H9 (cell line): ENCODE measurements around the gene TCF4. TPM values are rescaled to one million over a fixed set of nuclear protein-coding genes. Genes with fewer than 3 reads are reported as not detected.

ENCODE experiments used
- DNase-seq: peaks from one replicate; pipeline ENCODE4 v3.0.0-alpha.2; 2017
- H2AFZ ChIP-seq: one replicate; pipeline ENCODE4 v1.6.1; 2013; ENCODE audit warnings: mild to moderate bottlenecking, low read length, control low read depth, moderate library complexity
- H2AK5ac ChIP-seq: 2 replicates; pipeline ENCODE4 v1.6.1; 2013; ENCODE audit warnings: low read length, control low read depth, mixed read lengths; ENCODE audit not compliant: insufficient read length
- H2BK120ac ChIP-seq: one replicate; pipeline ENCODE4 v1.6.1; 2013; ENCODE audit warnings: low read depth, mild to moderate bottlenecking, low read length, control low read depth, inconsistent platforms; ENCODE audit not compliant: poor library complexity, severe bottlenecking
- H2BK12ac ChIP-seq: 2 replicates; pipeline ENCODE4 v1.6.1; 2013; ENCODE audit warnings: low read length, control low read depth, mixed read lengths, low read depth; ENCODE audit not compliant: insufficient read length
- H2BK15ac ChIP-seq: 2 replicates; pipeline ENCODE4 v1.6.1; 2013; ENCODE audit warnings: low read depth, low read length, control low read depth
- H2BK20ac ChIP-seq: one replicate; pipeline ENCODE4 v1.6.1; 2013; ENCODE audit warnings: low read depth, mild to moderate bottlenecking, low read length, control low read depth, inconsistent platforms; ENCODE audit not compliant: poor library complexity, severe bottlenecking
- H2BK5ac ChIP-seq: 2 replicates; pipeline ENCODE4 v1.6.1; 2013; ENCODE audit warnings: low read length, control low read depth, mixed read lengths; ENCODE audit not compliant: insufficient read length
- H3K14ac ChIP-seq: 2 replicates; pipeline ENCODE4 v1.6.1; 2013; ENCODE audit warnings: low read length, control low read depth; ENCODE audit not compliant: insufficient read depth
- H3K18ac ChIP-seq: 2 replicates; pipeline ENCODE4 v1.6.1; 2013; ENCODE audit warnings: low read depth, mild to moderate bottlenecking, mixed read lengths, low read length, control low read depth; ENCODE audit not compliant: insufficient read length
- H3K23ac ChIP-seq: 2 replicates; pipeline ENCODE4 v1.6.1; 2013; ENCODE audit warnings: low read length, control low read depth, mixed read lengths, low read depth; ENCODE audit not compliant: insufficient read length
- H3K23me2 ChIP-seq: 2 replicates; pipeline ENCODE4 v1.6.1; 2013; ENCODE audit warnings: low read depth, mild to moderate bottlenecking, mixed read lengths, low read length, control low read depth; ENCODE audit not compliant: insufficient read length, poor library complexity, severe bottlenecking
- H3K27ac ChIP-seq: 2 replicates; pipeline ENCODE4 v1.5.1; 2013; ENCODE audit warnings: low read length, control low read depth, mixed read lengths, low read depth; ENCODE audit not compliant: insufficient read length
- H3K27me3 ChIP-seq: 2 replicates; pipeline ENCODE4 v1.6.1; 2013; ENCODE audit warnings: low read length, control low read depth, inconsistent platforms; ENCODE audit not compliant: insufficient read depth
- H3K4ac ChIP-seq: 2 replicates; pipeline ENCODE4 v1.6.1; 2013; ENCODE audit warnings: low read depth, mild to moderate bottlenecking, control low read depth, inconsistent platforms, low read length, moderate library complexity
- H3K4me1 ChIP-seq: 2 replicates; pipeline ENCODE4 v1.6.1; 2013; ENCODE audit warnings: low read length, control low read depth, inconsistent platforms; ENCODE audit not compliant: insufficient read depth
- H3K4me2 ChIP-seq: 2 replicates; pipeline ENCODE4 v1.6.1; 2013; ENCODE audit warnings: low read length, control low read depth, mixed read lengths; ENCODE audit not compliant: insufficient read length, insufficient read depth
- H3K56ac ChIP-seq: 2 replicates; pipeline ENCODE4 v1.6.1; 2013; ENCODE audit warnings: low read depth, mild to moderate bottlenecking, mixed read lengths, low read length, control low read depth; ENCODE audit not compliant: insufficient read length
- H3K79me1 ChIP-seq: 2 replicates; pipeline ENCODE4 v1.6.1; 2013; ENCODE audit warnings: low read depth, mild to moderate bottlenecking, moderate library complexity, low read length, control low read depth, inconsistent platforms; ENCODE audit not compliant: insufficient read depth, poor library complexity, severe bottlenecking
- H3K79me2 ChIP-seq: 2 replicates; pipeline ENCODE4 v1.6.1; 2013; ENCODE audit warnings: low read length, control low read depth, inconsistent platforms; ENCODE audit not compliant: insufficient read depth
- H3K9ac ChIP-seq: 2 replicates; pipeline ENCODE4 v1.6.1; 2013; ENCODE audit warnings: low read length, control low read depth, mixed read lengths; ENCODE audit not compliant: insufficient read length; ENCODE audit errors: extremely low read depth
- H3K9me3 ChIP-seq: one replicate; pipeline ENCODE4 v1.6.1; 2013; ENCODE audit warnings: low read depth, low read length, inconsistent platforms; ENCODE audit not compliant: control insufficient read depth
- H3T11ph ChIP-seq: one replicate; pipeline ENCODE4 v1.6.1; 2013; ENCODE audit warnings: mild to moderate bottlenecking, low read length, control low read depth, inconsistent platforms
- H4K20me1 ChIP-seq: one replicate; pipeline ENCODE4 v1.6.1; 2013; ENCODE audit not compliant: control insufficient read depth, insufficient read length, insufficient read depth
- H4K5ac ChIP-seq: 2 replicates; pipeline ENCODE4 v1.6.1; 2013; ENCODE audit warnings: low read depth, mild to moderate bottlenecking, mixed read lengths, low read length, control low read depth; ENCODE audit not compliant: insufficient read length
- H4K8ac ChIP-seq: replicated peaks from 2 replicates; pipeline ENCODE4 v1.6.1; 2013; ENCODE audit warnings: low read length, control low read depth, mixed read lengths, low read depth; ENCODE audit not compliant: insufficient read length
- H4K91ac ChIP-seq: 2 replicates; pipeline ENCODE4 v1.6.1; 2013; ENCODE audit warnings: low read depth, mild to moderate bottlenecking, moderate library complexity, mixed read lengths, low read length, control low read depth; ENCODE audit not compliant: insufficient read length
- H3K27ac Mint-ChIP-seq, 3 experiments: 2 replicates in 2 of 3; 3 replicates in 1 of 3; pipeline ENCODE4 v1.8.0; 2020 to 2021; ENCODE audit warnings: mixed read lengths in 3 of 3, mild to moderate bottlenecking in 1 of 3, moderate library complexity in 1 of 3
- H3K27me3 Mint-ChIP-seq: 2 replicates; pipeline ENCODE4 v1.8.0; 2021; ENCODE audit warnings: low read depth, mild to moderate bottlenecking, moderate library complexity, mixed read lengths
- H3K36me3 Mint-ChIP-seq, 3 experiments: 2 replicates in 2 of 3; 3 replicates in 1 of 3; pipeline ENCODE4 v1.8.0; 2020 to 2021; ENCODE audit warnings: low read depth in 3 of 3, mixed read lengths in 3 of 3; ENCODE audit not compliant: insufficient read depth in 1 of 3
- H3K4me1 Mint-ChIP-seq, 2 experiments: 2 replicates each; pipeline ENCODE4 v1.8.0; 2020; ENCODE audit warnings: mixed read lengths in 2 of 2
- H3K4me3 Mint-ChIP-seq, 2 experiments: 2 replicates in 1 of 2; 3 replicates in 1 of 2; pipeline ENCODE4 v1.8.0; 2020 to 2021; ENCODE audit warnings: mild to moderate bottlenecking in 2 of 2, mixed read lengths in 2 of 2, moderate library complexity in 1 of 2
- H3K9me3 Mint-ChIP-seq, 2 experiments: 2 replicates in 1 of 2; 3 replicates in 1 of 2; pipeline ENCODE4 v1.8.0; 2020; ENCODE audit warnings: mild to moderate bottlenecking in 2 of 2, mixed read lengths in 2 of 2, moderate library complexity in 1 of 2
- CTCF ChIP-seq: fragments of 200-600 bp; sonication (generic); conservative IDR thresholded peaks from 3 replicates; pipeline ENCODE4 v1.8.0; 2021; ENCODE audit warnings: antibody characterized with exemption, mild to moderate bottlenecking
- WGBS: extraction: QIAGEN DNeasy Blood & Tissue Kit; methylation state at CpG from one replicate; pipeline ENCODE4 v1.1.7; 2013; ENCODE audit warnings: missing lambda C conversion rate, low lambda C conversion rate, mixed read lengths; ENCODE audit not compliant: insufficient read length; ENCODE audit errors: extremely low coverage; 5-methylcytosine and 5-hydroxymethylcytosine counted together
- total RNA-seq: library from RNA; stranded (reverse); gene quantifications from 2 replicates; pipeline ENCODE4 v1.2.1, GENCODE V29; 2021

TCF4 gene
- total RNA-seq, 1 experiment from 2014 or later = 99.4 TPM

GRCh38 chr18:55256226-55256928, 331.6 kb downstream of the TCF4 start:
- Histone ChIP-seq H4K20me1 (no peaks in the 10 kb centered on the region), H4K8ac (no peak overlapping the region), H3K79me1 (no peaks in the 10 kb centered on the region), H3T11ph (no peak overlapping the region), H3K9ac (no peak overlapping the region), H4K91ac (no peak overlapping the region), H3K4me1 (peaks cover 3% of the 10 kb centered on the region; the same call in 1 of the 2 replicates), H3K23ac (no peak overlapping the region), H3K18ac (no peak overlapping the region), H3K27ac (no peak overlapping the region), H3K23me2 (no peaks in the 10 kb centered on the region), H2AFZ (no peak overlapping the region), H3K14ac (no peak overlapping the region), H3K79me2 (no peaks in the 10 kb centered on the region), H3K56ac (no peak overlapping the region), H3K4me2 (no peak overlapping the region), H2BK12ac (no peak overlapping the region), H4K5ac (no peak overlapping the region), H2AK5ac (no peak overlapping the region), H3K27me3 (no peaks in the 10 kb centered on the region), H2BK20ac (no peak overlapping the region), H3K9me3 (no peaks in the 10 kb centered on the region), H3K4ac (no peak overlapping the region), H2BK120ac (no peak overlapping the region), H2BK15ac (no peak overlapping the region), H2BK5ac (no peak overlapping the region)
- no peak for DNase-seq
- no CpG with 5 or more reads among the region's 7 CpGs for WGBS
- Mint-ChIP-seq H3K36me3 (peaks cover 12 to 52% (median 47%) of the 10 kb centered on the region in 3 experiments), H3K4me3 (no peak overlapping the region), H3K27ac (no peak overlapping the region), H3K27me3 (no peaks in the 10 kb centered on the region), H3K9me3 (peaks cover 0 to 3% of the 10 kb centered on the region in 2 experiments; a peak in 1 of 5 replicates), H3K4me1 (peaks cover 10 to 11% of the 10 kb centered on the region in 2 experiments)
- no peak for TF ChIP-seq CTCF
